NK-92 (cell line): ENCODE data around the gene GBF1.
"Not testable (repeated sequence)": the region's sequence is repeated elsewhere in the genome, so short reads cannot be mapped to it uniquely, and the experiment has no call there.

Source experiments
- DNase-seq: peaks from one replicate; lab custom pipeline; 2025; ENCODE audit not compliant: unreplicated experiment; lab: John Stamatoyannopoulos, UW

The GBF1 gene

GRCh38 chr10:102233997-102234396 is 11.3 kb upstream of the GBF1 start:
- DNase-seq, result no peak

GRCh38 chr10:102234888-102235597 is 10.3 kb upstream of the GBF1 start:
- DNase-seq, result no peak

DNA sequence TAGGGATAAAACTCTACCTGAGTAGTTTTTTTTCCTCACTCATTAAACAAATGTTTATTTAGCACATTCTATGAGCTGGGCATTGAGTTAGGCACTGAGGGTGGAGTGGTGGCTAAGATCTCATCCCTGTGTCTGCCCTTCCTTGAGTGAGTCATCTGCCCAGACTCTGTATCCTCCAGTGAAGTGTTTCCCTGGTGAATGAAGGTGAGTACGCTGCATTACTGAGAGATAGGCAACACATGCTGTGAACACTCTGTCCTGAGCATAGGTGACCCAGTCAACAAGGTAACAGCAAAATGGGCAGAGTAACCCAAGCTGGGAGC is 9.8 kb upstream of the GBF1 start:
- DNase-seq, result no peak

GRCh38 chr10:102236006-102236405 is 9.3 kb upstream of the GBF1 start:
- DNase-seq, result no peak

GRCh38 chr10:102237711-102238252 is 7.5 kb upstream of the GBF1 start:
- no peak for DNase-seq

DNA sequence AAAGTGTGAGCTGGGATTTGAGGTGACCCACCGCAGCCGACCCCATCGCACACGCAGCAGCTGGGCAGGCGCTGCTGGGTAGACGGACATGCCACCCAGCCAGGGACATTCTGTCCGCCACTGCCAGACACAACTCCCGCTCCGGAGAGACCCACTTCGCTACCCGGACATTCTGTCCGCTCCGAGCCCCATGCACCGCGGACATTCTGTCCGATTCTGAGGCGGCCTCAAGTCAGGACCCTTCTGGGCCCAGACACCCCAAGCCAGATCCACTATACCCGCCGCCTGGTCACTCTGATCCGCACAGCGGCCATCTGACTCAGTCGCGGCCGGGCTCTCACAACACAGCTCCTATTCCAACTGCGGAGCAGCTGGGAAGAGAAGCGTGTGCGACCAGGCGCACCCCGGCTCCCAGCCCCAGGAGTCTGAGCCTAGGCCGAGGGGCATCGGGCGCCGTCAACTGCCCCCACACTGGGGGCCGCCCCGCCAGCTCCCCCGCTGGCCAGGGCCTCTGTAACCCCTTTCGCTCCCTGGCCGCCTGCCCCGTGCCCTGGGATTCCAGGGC is 4.8 kb upstream of the GBF1 start:
- DNase-seq, result no peak

DNA sequence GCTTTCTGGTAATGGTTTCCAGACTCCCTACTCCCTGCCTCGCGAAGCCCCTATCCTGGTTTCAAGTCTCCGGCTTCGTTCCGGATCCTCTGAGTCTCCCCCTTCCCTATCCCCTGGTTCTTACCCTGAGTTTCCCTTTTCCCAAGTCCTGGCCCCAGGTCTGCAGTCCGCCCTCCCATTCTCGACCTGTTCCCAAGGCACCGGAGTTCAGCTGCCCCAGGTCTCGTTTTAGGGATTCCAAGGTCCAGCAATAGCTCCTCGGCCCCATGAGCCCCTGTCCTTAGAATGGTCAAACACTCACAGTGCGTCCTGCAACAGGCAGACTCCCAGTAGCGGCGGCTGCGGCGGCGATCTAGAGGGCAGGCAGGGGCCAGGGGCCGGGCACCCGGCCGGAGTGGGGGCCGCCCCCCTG is 4.3 kb upstream of the GBF1 start:
- no peak for DNase-seq

DNA sequence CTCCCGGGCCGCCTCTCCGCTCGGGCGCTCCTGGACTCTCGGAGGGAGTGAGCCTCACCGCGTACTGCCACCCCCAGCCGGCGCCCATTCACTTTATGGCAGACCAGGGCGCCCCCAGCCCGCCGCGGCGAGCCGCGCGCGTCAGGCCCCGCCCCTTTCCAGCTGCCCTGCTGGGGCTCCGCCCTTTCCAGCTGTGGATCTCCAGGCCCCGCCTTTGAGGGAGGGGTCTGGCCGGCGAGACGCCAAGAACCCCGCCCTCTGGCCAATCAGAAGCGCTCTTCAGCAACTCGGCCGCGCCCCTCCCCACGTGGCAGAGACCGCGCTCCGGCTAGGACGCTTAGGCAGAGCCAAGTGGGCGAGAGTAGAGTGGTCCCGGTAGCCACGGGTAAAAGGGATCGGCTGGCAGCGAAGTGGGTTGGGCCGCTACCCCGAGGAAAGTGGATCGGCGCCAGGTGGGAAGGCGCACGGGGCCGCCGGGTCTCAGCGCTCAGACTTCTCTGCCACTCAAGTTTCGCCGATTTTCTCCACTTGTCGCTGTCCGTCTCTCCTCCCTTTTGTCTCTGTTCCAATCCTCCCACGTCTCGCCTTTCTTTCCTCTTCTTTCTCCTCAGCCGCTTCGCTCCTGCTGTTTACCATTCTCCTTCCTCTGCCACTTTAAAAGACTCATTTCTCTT is 3.8 kb upstream of the GBF1 start, which contains the start of gene PITX3:
PITX3 (minus strand) TSS at position 69 of the 674 bp plus-strand sequence. CDS start 9,432 bp downstream, outside the sequence.
- peak; percentile 39 for DNase-seq

DNA sequence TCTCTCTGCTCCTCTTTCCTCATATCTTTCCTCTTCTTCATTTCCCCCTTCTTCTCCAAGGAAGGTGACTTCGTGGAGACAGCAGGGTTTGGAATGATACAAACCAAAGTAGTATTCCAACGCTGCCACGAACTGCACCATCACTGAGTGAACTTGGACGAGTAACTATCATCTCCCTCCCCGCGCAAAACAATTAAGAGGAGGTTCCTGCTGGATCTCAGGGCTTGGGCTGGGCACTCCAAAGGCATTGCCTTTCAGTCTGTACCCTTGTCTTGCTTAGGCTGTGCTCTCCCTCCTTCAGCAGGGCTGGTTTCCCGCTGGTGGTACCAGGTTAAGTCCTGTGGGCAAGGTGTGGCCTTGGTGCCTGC is 3.2 kb upstream of the GBF1 start:
- DNase-seq, result no peak

GRCh38 chr10:102243309-102243708 is 2.0 kb upstream of the GBF1 start:
- no peak for DNase-seq

GRCh38 chr10:102245932-102246251 is 560 bp downstream of the GBF1 start:
- DNase-seq, result no peak

DNA sequence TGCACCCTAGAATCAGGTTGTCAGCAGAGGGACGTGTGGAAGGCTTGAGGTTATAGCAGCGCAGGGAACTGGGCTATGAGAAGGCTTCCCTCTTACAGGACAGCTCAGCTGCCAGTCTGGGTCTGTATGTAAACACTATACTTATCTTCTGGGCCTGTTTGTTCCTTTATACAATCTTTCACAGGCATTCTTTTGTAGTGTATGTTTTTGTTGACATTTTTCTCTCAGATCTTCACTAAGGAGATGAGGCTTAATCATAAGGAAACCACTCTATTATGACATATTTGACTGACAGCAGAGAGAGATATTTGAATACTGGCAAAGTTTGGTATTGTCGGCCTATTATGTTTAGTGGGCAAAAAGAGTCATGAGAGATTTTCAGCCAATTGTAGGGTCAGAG is 929 bp downstream of the GBF1 start:
- DNase-seq, result no peak

GRCh38 chr10:102247734-102248133 is 2.4 kb downstream of the GBF1 start:
- no peak for DNase-seq

- DNase-seq, result not testable (repeated sequence)
Observed at GRCh38 chr10:102252508-102252907, 7.2 kb downstream of the GBF1 start.

GRCh38 chr10:102254426-102254825 is 9.1 kb downstream of the GBF1 start:
- DNase-seq, result no peak

DNA sequence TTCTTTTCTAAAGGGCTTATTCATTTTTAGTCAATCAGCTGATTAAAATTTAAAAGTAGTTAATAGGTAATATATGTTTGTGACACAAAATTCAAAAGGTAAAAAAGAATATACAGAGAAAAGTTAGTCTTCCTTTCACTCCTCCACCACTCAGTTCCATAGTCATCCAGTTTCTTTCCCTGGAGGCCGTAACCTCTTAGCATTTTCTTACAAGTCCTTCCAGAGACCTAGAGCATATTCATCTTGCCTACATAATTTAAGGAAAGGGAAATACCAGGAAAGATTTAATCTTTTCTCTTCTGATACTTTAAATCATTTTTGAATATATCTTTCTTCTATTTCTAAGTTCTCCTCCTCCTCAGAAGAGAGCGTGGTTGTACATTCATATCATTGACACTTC is 10.1 kb downstream of the GBF1 start:
- DNase-seq, result no peak

GRCh38 chr10:102261196-102261595 is 15.9 kb downstream of the GBF1 start:
- DNase-seq, result no peak

DNA sequence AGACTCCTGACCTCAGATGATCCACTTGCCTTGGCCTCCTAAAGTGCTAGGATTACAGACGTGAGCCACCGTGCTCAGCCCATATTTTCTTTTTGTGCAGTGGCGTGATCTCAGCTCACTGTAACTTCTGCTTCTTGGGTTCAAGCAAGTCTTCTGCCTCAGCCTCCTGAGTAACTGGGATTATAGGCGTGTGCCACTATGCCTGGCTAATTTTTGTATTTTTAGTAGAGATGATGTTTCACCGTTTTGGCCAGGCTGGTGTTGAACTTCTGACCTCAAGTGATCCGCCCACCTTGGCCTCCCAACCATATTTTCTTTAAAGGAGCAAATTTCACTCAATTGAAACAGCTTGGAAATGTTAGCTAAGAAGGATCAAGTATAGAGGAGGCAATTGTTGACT is 16.5 kb downstream of the GBF1 start:
- no peak for DNase-seq

DNA sequence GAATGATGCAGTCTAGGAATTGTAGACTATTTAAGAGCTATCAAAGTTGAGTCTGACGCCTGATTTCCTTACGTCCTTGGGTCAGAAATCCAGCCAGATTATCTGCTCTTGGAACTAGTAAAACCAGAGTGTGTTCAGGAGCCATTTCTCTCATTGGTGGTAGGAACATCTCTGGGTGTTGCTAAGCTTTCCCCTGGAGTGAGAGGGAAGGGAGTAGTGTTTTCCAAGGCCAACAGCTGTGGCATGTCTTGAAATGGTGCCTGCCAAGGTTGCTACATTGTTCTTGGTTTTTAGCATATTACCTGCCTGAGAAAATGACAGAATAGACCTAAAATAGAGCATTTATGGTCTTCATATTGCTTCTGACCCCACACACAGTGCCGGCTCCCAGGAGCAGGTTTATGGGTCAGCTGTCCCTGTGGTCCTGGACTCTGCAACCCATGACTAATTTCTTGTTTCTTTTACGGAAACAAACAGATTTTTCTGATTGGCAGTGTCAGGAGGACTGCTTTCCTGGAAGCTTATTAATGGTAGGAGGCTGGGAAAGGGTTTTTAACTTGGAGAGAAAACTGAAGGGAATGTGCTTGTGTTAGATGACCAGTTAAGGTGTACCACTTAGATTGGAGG is 17.5 kb downstream of the GBF1 start:
- no peak for DNase-seq

DNA sequence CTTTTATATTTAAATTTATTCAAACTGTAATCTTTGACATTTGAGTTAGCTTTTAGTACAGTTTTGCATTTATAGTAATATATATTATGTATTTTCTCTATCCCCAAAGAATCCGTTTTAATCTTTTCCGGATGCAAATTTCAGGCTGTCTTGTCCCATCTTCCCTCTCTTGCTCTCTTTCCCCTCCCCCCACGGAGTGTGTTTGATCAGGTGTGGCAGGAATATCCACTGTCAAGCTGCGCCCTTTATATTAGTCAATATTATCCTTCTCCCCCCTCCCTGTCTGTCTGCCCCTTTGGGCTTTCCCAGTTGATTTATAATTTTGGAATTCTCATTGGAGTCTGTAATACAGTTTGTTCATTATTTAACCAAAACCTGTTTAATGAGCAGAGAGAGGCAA is 19.0 kb downstream of the GBF1 start:
- DNase-seq, result no peak

DNA sequence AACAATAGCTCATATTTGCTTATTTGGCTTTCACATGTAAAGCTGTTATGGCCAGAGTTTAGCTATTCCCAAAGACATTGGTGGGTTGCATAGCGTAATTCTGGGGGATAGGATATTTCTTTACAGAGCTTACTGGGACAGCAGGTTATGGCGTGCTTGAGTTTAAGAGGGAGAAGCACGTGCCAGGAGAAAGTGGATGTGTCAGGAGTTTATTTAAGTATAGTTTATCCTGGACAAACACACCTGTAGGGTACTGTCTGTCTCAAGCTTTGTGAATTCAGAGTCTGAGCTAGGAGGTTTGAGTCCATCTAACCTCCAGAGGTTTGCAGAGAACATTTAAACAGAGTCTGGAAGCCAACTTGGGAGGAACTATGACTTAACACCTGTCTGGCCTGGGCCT is 21.3 kb downstream of the GBF1 start:
- DNase-seq, result no peak

- DNase-seq, result no peak
Observed at GRCh38 chr10:102267748-102268147, 22.4 kb downstream of the GBF1 start.
